CD4-positive, alpha-beta T cell (primary cell): ENCODE measurements around the gene CNTLN. TPM values are rescaled to one million over a fixed set of nuclear protein-coding genes. Genes with fewer than 3 reads are reported as not detected.

Source experiments
- ATAC-seq: fragments of 200-7000 bp; cut with Tn5 transposase; one replicate; pipeline ENCODE4 v1.10.0; 2022; ENCODE audit warnings: mild to moderate bottlenecking; ENCODE audit not compliant: poor library complexity
- CTCF ChIA-PET: fragments of 350-600 bp; sonication (Branson Sonifier 250); formaldehyde crosslinking; loops from one replicate; lab custom pipeline; 2021; ENCODE audit warnings: antibody characterized with exemption, inconsistent platforms; lab: Charles Lee
- POLR2A ChIA-PET: fragments of 350-600 bp; sonication (Branson Sonifier 250); formaldehyde crosslinking; loops from one replicate; lab custom pipeline; 2021; ENCODE audit warnings: antibody characterized with exemption, inconsistent platforms; lab: Charles Lee
- DNase-seq, 14 experiments: peaks; one replicate each; pipeline ENCODE4 v3.0.0-alpha.2; 2013 to 2020; ENCODE audit warnings: mixed read lengths in 2 of 14
- H3K27ac ChIP-seq, 2 donors: one replicate each; pipeline versions ENCODE4 v1.5.1 to v1.7.0; 2013; ENCODE audit warnings: low read length in 2 of 2, low read depth in 1 of 2, mild to moderate bottlenecking in 1 of 2
- H3K27me3 ChIP-seq, 2 experiments: 1 replicate in 1 of 2; 2 replicates in 1 of 2; pipeline versions ENCODE4 v1.6.1 to v1.7.0; 2013; ENCODE audit warnings: low read length in 2 of 2, control low read depth in 1 of 2, mild to moderate bottlenecking in 1 of 2, moderate library complexity in 1 of 2; ENCODE audit not compliant: insufficient read depth in 2 of 2, control insufficient read depth in 1 of 2
- H3K36me3 ChIP-seq: one replicate; pipeline ENCODE4 v1.6.1; 2013; ENCODE audit warnings: low read length, control low read depth; ENCODE audit not compliant: insufficient read depth
- H3K4me1 ChIP-seq: one replicate; pipeline ENCODE4 v1.6.1; 2013; ENCODE audit warnings: low read length, control low read depth; ENCODE audit not compliant: insufficient read depth
- H3K4me3 ChIP-seq: one replicate; pipeline ENCODE4 v1.5.1; 2013; ENCODE audit warnings: mild to moderate bottlenecking, low read length, moderate library complexity
- H3K9me3 ChIP-seq, 2 experiments: 1 replicate in 1 of 2; 2 replicates in 1 of 2; pipeline versions ENCODE4 v1.6.1 to v1.7.0; 2013; ENCODE audit warnings: low read length in 2 of 2, mild to moderate bottlenecking in 2 of 2, control low read depth in 1 of 2, moderate library complexity in 1 of 2; ENCODE audit not compliant: control insufficient read depth in 1 of 2, insufficient read depth in 1 of 2
- H3K27ac Mint-ChIP-seq: one replicate; pipeline ENCODE4 v1.8.0; 2020; ENCODE audit warnings: mixed read lengths
- H3K27me3 Mint-ChIP-seq: one replicate; pipeline ENCODE4 v1.8.0; 2021; ENCODE audit warnings: mixed read lengths
- H3K36me3 Mint-ChIP-seq: one replicate; pipeline ENCODE4 v1.8.0; 2021; ENCODE audit warnings: low read depth, mixed read lengths
- H3K4me1 Mint-ChIP-seq: one replicate; pipeline ENCODE4 v1.8.0; 2021; ENCODE audit warnings: low read depth, mixed read lengths
- H3K4me3 Mint-ChIP-seq: one replicate; pipeline ENCODE4 v1.8.0; 2020; ENCODE audit warnings: mild to moderate bottlenecking, mixed read lengths
- H3K9me3 Mint-ChIP-seq: one replicate; pipeline ENCODE4 v1.8.0; 2020; ENCODE audit warnings: mixed read lengths
- CTCF ChIP-seq: fragments of 200-600 bp; IDR thresholded peaks from one replicate; pipeline ENCODE4 v1.8.0; 2022; ENCODE audit warnings: antibody characterized with exemption, mild to moderate bottlenecking
- intact Hi-C, 2 experiments: fragments of 100-400 bp; cut with DNase I in 1 of 2; cut with micrococcal nuclease in 1 of 2; formaldehyde crosslinking; loops; one replicate each; pipeline versions ENCODE4 v1.15.1 to v1.9.0; 2023 to 2025; cut with DNase I, micrococcal nuclease
- total RNA-seq, 174 experiments: library from RNA in 2 of 174; stranded (reverse) in 2 of 174; gene quantifications; one replicate each; pipeline ENCODE4 v1.2.3 and lab custom pipeline; 2021 to 2026

The CNTLN gene
- total RNA-seq, 2 experiments from 2014 or later = 0.25 to 0.28 TPM

- H3K9me3 Mint-ChIP-seq = peaks cover 3% of the 10 kb centered on the region
These were observed 95.2 kb downstream of the CNTLN start for GRCh38 chr9:17229945-17230560.

GRCh38 chr9:17230646-17231045, 95.8 kb downstream of the CNTLN start:
- no peaks in the 10 kb centered on the region for H3K36me3 Mint-ChIP-seq
- no peak overlapping the region for H3K27ac Mint-ChIP-seq
- no peaks in the 10 kb centered on the region for H3K4me1 Mint-ChIP-seq
- CTCF ChIA-PET = no interaction called here
- peaks cover 0 to 4% of the 10 kb centered on the region in 2 experiments for H3K9me3 ChIP-seq
- H3K9me3 Mint-ChIP-seq = peaks cover 3% of the 10 kb centered on the region
- intact Hi-C loops = no loop called here
- no peaks in the 10 kb centered on the region for H3K36me3 ChIP-seq
- H3K4me3 ChIP-seq = no peak overlapping the region
- no peak overlapping the region for H3K4me3 Mint-ChIP-seq
- no peaks in the 10 kb centered on the region for H3K27me3 Mint-ChIP-seq
- ATAC-seq = no peak
- H3K27ac ChIP-seq = no peak overlapping the region
- H3K4me1 ChIP-seq = no peaks in the 10 kb centered on the region
- POLR2A ChIA-PET = no interaction called here
- no peaks in the 10 kb centered on the region for H3K27me3 ChIP-seq
- no peak for DNase-seq
- no peak for TF ChIP-seq CTCF

More at GRCh38 chr9:17229945-17230560, 95.2 kb downstream of the CNTLN start:
- ATAC-seq (no peak), DNase-seq (no peak)
- Histone ChIP-seq H3K36me3 (no peaks in the 10 kb centered on the region), H3K4me1 (no peaks in the 10 kb centered on the region), H3K9me3 (peaks cover 0 to 4% of the 10 kb centered on the region in 2 experiments), H3K27ac (no peak overlapping the region), H3K27me3 (no peaks in the 10 kb centered on the region), H3K4me3 (no peak overlapping the region)
- no peaks in the 10 kb centered on the region for H3K27me3 Mint-ChIP-seq
- intact Hi-C loops = no loop called here
- H3K4me1 Mint-ChIP-seq = no peaks in the 10 kb centered on the region
- H3K27ac Mint-ChIP-seq = no peak overlapping the region
- no peak overlapping the region for H3K4me3 Mint-ChIP-seq
- POLR2A ChIA-PET = no interaction called here
- CTCF ChIA-PET = no interaction called here
- H3K36me3 Mint-ChIP-seq = no peaks in the 10 kb centered on the region
- TF ChIP-seq CTCF = no peak

- Histone ChIP-seq H3K9me3 (peaks cover 0 to 8% of the 10 kb centered on the region in 2 experiments), H3K27ac (no peak overlapping the region), H3K4me3 (no peak overlapping the region), H3K4me1 (no peaks in the 10 kb centered on the region), H3K27me3 (no peaks in the 10 kb centered on the region), H3K36me3 (no peaks in the 10 kb centered on the region)
- no peak overlapping the region for H3K27ac Mint-ChIP-seq
- TF ChIP-seq CTCF = no peak
- POLR2A ChIA-PET = no interaction called here
- DNase-seq = no peak
- no peak overlapping the region for H3K4me3 Mint-ChIP-seq
- no peaks in the 10 kb centered on the region for H3K27me3 Mint-ChIP-seq
- H3K36me3 Mint-ChIP-seq = no peaks in the 10 kb centered on the region
- CTCF ChIA-PET = no interaction called here
- no peaks in the 10 kb centered on the region for H3K9me3 Mint-ChIP-seq
- no peaks in the 10 kb centered on the region for H3K4me1 Mint-ChIP-seq
- no peak for ATAC-seq
- intact Hi-C loops = no loop called here
These were observed 101.3 kb downstream of the CNTLN start for GRCh38 chr9:17236147-17236546.
